ENCODE data around the gene KHSRP. TPM values are rescaled to one million over a fixed set of nuclear protein-coding genes. Genes with fewer than 3 reads are reported as not detected.

Gene KHSRP
- total RNA-seq, 2 donors from 2014 or later, result 146 to 277 TPM

DNA sequence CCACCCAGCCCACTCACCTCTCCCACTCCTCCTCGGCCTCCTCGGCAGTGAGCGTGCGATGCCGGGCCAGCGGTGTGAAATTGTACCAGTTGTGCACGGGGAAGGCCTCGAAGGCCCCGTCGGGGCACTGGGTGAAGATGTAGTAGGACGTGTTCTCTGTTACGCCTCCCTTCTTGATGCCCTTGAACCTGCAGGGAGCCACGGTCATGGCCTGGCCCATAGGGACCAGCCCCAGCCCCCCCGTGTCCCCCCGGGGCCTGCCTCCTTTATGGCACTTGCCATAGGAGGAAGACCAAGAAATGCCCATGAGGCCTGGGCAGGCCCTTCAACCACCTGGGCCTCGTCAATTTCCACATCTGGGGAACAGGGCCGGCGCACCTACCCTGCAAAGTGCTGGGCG is 37.2 kb downstream of the KHSRP start:
- 92% methylated on average over 19 of the region's 19 CpGs for WGBS
- DNase-seq (ENCODE audit: low spot score), result no peak
- peaks cover 3% of the 10 kb centered on the region for H3K4me1 ChIP-seq (replicated peaks)
- no peaks in the 10 kb centered on the region for H3K27me3 ChIP-seq (replicated peaks; ENCODE audit: insufficient read depth)
- no peaks in the 10 kb centered on the region for H3K9me3 ChIP-seq
- H3K4me3 ChIP-seq, result no peak overlapping the region
- H3K27ac ChIP-seq, result no peak overlapping the region
- peaks cover 11 to 20% of the 10 kb centered on the region in 2 donors for H3K36me3 ChIP-seq
- intact Hi-C loops (cut with DNase I), result no loop called here
- TF ChIP-seq POLR2A (IDR thresholded peaks at IDR 0.05) (no peak), POLR2AphosphoS5 (IDR thresholded peaks at IDR 0.05) (no peak)
- TF ChIP-seq, protein P1, sequence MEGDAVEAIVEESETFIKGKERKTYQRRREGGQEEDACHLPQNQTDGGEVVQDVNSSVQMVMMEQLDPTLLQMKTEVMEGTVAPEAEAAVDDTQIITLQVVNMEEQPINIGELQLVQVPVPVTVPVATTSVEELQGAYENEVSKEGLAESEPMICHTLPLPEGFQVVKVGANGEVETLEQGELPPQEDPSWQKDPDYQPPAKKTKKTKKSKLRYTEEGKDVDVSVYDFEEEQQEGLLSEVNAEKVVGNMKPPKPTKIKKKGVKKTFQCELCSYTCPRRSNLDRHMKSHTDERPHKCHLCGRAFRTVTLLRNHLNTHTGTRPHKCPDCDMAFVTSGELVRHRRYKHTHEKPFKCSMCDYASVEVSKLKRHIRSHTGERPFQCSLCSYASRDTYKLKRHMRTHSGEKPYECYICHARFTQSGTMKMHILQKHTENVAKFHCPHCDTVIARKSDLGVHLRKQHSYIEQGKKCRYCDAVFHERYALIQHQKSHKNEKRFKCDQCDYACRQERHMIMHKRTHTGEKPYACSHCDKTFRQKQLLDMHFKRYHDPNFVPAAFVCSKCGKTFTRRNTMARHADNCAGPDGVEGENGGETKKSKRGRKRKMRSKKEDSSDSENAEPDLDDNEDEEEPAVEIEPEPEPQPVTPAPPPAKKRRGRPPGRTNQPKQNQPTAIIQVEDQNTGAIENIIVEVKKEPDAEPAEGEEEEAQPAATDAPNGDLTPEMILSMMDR (IDR thresholded peaks at IDR 0.05), result no peak

- Histone ChIP-seq H3K9me3 (no peaks in the 10 kb centered on the region), H3K27me3 (replicated peaks; ENCODE audit: insufficient read depth) (no peaks in the 10 kb centered on the region), H3K27ac (no peak overlapping the region), H3K4me3 (no peak overlapping the region), H3K4me1 (replicated peaks) (no peaks in the 10 kb centered on the region), H3K36me3 (peaks cover 31 to 44% of the 10 kb centered on the region in 2 donors)
- TF ChIP-seq POLR2A (IDR thresholded peaks at IDR 0.05), result no peak
- no peak for DNase-seq (ENCODE audit: low spot score)
- 96% methylated on average over 4 of the region's 4 CpGs for WGBS
- intact Hi-C loops (cut with DNase I), result no loop called here
Observed at GRCh38 chr19:6384381-6384780, 40.2 kb downstream of the KHSRP start.

GRCh38 chr19:6383188-6383587 is 41.4 kb downstream of the KHSRP start:
- H3K27me3 ChIP-seq (replicated peaks; ENCODE audit: insufficient read depth), result no peaks in the 10 kb centered on the region
- TF ChIP-seq POLR2A (IDR thresholded peaks at IDR 0.05), result no peak
- TF ChIP-seq, protein P1 (IDR thresholded peaks at IDR 0.05), result no peak
- TF ChIP-seq POLR2AphosphoS5 (IDR thresholded peaks at IDR 0.05), result no peak
- DNase-seq (ENCODE audit: low spot score), result no peak
- 97% methylated on average over 19 of the region's 19 CpGs for whole genome bisulfite sequencing
- no peak overlapping the region for H3K27ac ChIP-seq
- no peak overlapping the region for H3K4me3 ChIP-seq
- no peaks in the 10 kb centered on the region for H3K9me3 ChIP-seq
- no peaks in the 10 kb centered on the region for H3K4me1 ChIP-seq (replicated peaks)
- peaks cover 31 to 45% of the 10 kb centered on the region in 2 donors for H3K36me3 ChIP-seq
- intact Hi-C loops (cut with DNase I), result no loop called here

DNA sequence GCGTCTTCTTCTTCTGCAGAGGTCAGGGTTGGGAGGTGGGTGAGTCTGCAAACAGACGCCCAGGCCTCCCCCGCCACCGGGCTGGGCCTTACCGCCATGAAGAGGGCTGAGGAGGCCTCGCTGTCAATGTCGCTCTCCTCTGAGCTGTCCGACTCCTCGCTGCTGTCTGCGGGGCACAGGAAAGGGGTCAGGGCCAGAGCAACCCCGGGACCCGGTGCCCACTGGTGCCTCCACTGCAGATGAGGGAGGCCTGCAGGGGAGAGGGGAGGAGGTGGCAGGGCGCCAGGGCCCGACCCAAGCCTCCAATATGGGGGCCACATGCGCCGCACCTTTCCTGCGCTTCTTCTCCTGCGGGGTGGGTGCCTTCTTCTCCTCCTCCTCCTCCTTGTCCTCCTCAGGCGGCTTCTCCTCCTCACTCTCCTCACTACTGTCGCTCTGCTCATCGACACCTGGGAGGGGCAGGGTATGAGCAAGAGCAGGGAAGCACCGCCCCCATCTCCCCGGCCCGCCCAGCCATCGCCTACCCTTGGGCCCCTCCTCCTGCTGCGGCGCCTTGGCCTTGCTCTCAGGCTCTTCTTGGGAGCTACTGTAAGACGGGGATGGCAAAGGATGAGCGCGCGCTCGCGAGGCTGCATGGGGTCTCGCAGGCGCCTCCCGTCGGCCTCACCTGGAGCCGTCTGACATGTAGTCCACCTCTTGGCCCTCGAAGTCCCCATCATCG is 43.4 kb downstream of the KHSRP start:
- Histone ChIP-seq H3K27ac (no peak overlapping the region), H3K4me3 (no peak overlapping the region), H3K9me3 (no peaks in the 10 kb centered on the region), H3K36me3 (peaks cover 24 to 39% of the 10 kb centered on the region in 2 donors), H3K4me1 (replicated peaks) (no peaks in the 10 kb centered on the region), H3K27me3 (replicated peaks; ENCODE audit: insufficient read depth) (no peaks in the 10 kb centered on the region)
- TF ChIP-seq POLR2AphosphoS5 (IDR thresholded peaks at IDR 0.05), result no peak
- TF ChIP-seq, protein P1 (IDR thresholded peaks at IDR 0.05), result no peak
- no peak for TF ChIP-seq POLR2A (IDR thresholded peaks at IDR 0.05)
- no peak for DNase-seq (ENCODE audit: low spot score)
- intact Hi-C loops (cut with DNase I), result no loop called here
- 97% methylated on average over 40 of the region's 40 CpGs for WGBS

- H3K36me3 ChIP-seq, result peaks cover 24 to 39% of the 10 kb centered on the region in 2 donors
- H3K4me3 ChIP-seq, result no peak overlapping the region
- WGBS, result 95% methylated on average over 3 of the region's 3 CpGs
- no peaks in the 10 kb centered on the region for H3K4me1 ChIP-seq (replicated peaks)
- no peak for DNase-seq (ENCODE audit: low spot score)
- TF ChIP-seq POLR2A (IDR thresholded peaks at IDR 0.05), result no peak
- TF ChIP-seq POLR2AphosphoS5 (IDR thresholded peaks at IDR 0.05), result no peak
- TF ChIP-seq, protein P1 (IDR thresholded peaks at IDR 0.05), result no peak
- H3K27ac ChIP-seq, result no peak overlapping the region
- no peaks in the 10 kb centered on the region for H3K9me3 ChIP-seq
- H3K27me3 ChIP-seq (replicated peaks; ENCODE audit: insufficient read depth), result no peaks in the 10 kb centered on the region
- intact Hi-C loops (cut with DNase I), result no loop called here
Observed at GRCh38 chr19:6379744-6380143, 44.9 kb downstream of the KHSRP start.
